ENCODE measurements around the gene PIGZ. TPM values are rescaled to one million over a fixed set of nuclear protein-coding genes. Genes with fewer than 3 reads are reported as not detected.
A peak's percentile ranks its signal among the peaks of the same experiment; 100 is the strongest.

PIGZ gene
- total and polyA plus RNA-seq, 9 of the 15 experiments (the other 6 are each of a cell fraction or from before 2014, with no cell fraction given) = 0.15 to 1.8 (median 0.76) TPM

- TF ChIP-seq ZBTB11 (CRISPR knock-in tag; IDR thresholded peaks at IDR 0.05) (peak in 1 of 3 experiments; percentile 85; a peak in 2 of 6 replicates), MNT (conservative IDR thresholded peaks at IDR 0.05) (peak in 1 of 2 experiments; percentile 74; a peak in 3 of 4 replicates), MAFK (IDR thresholded peaks at IDR 0.05; ENCODE audit: low read length) (peak; percentile 35), CBX2 (IDR thresholded peaks at IDR 0.05; ENCODE audit: insufficient read depth, low read length, poor library complexity, severe bottlenecking) (no peak), PCBP2 (IDR thresholded peaks at IDR 0.05; ENCODE audit: low read depth, low read length, poor library complexity, severe bottlenecking) (no peak), XRCC3 (IDR thresholded peaks at IDR 0.05) (no peak), FOXJ2 (tag; IDR thresholded peaks at IDR 0.05) (no peak), PRMT5 (CRISPR knock-in tag; IDR thresholded peaks at IDR 0.05) (no peak), CBFB (CRISPR knock-in tag; IDR thresholded peaks at IDR 0.05) (no peak), TRIM24 (IDR thresholded peaks at IDR 0.05) (peak; percentile 99), SP1 (CRISPR knock-in tag; IDR thresholded peaks at IDR 0.05) (no peak; the same call in none of the 2 replicates), GABPB2 (CRISPR knock-in tag; conservative IDR thresholded peaks at IDR 0.05) (no peak), RREB1 (CRISPR knock-in tag; IDR thresholded peaks at IDR 0.05) (no peak), MITF (IDR thresholded peaks at IDR 0.05) (0 out of 2 replicates have a peak, but pooled peaks have one; percentile 41)
Measured at GRCh38 chr3:196988241-196989029, 19.8 kb upstream of the PIGZ start (continued).
